HG03378 (cell line): Measurements from ENCODE around the gene LRRN4CL.

Source experiments
- ATAC-seq: cut with Tn5 transposase; IDR thresholded peaks from one replicate; pipeline ENCODE4 v1.9.1; 2021; ENCODE audit warnings: mild to moderate bottlenecking, moderate library complexity; ENCODE audit not compliant: unreplicated experiment

LRRN4CL gene

DNA sequence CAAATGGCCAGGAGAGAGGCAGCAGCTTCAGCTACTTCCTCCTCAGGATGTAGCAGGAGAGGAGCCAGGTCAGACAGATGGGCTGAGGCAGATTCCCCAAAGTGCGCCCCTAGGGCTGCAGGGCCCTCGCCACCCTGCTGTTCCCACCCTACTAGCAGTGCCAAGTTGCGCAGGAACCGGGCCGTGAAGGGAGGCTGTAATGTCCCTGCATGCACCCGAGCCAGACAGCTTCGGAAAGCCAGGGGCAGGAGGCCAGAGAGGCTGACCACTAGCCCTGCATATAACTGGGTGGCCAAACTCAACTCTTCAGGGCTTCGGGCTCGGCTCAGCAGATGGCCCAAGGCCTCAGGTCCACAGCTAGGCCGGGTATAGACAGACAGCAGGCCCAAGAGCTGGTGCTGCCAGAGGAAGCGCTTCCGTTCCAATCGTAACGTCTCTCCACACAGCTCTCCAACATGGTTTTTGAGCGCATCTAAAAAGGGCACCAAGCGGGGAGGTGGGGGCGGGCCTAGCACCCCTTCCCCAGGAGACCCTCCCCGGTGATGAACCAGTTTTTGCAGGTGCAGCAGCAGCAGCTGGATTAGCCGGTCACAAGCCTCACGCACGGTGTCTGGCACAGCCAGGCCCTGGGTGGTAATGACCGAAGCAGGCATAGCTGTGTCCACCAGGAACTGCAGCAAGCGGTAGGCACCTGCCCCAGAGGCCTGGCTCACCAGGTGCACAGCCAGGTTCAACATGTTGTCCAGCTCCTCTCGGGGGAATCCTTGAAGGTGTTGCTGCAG is 41.0 kb downstream of the LRRN4CL start:
- ATAC-seq, result no peak

DNA sequence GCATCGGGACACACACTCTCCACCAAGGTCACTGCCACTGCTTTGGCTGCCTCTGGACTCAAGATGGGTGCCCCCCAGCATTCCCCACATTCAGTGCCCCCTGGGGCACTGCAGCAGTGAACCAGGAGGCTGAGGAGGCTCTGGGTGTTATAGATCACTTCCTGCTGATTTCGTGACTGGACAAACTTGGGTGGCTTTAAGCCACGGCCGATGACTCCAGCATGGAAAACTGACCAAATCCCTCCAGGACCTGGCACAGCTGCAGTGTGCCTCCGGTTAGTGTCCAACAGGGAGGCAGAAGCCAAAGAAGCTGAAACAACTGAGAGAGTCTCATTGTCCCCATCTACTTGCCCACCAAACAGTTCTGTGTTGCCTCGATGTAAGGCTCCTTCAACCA is 41.7 kb downstream of the LRRN4CL start:
- no peak for ATAC-seq

DNA sequence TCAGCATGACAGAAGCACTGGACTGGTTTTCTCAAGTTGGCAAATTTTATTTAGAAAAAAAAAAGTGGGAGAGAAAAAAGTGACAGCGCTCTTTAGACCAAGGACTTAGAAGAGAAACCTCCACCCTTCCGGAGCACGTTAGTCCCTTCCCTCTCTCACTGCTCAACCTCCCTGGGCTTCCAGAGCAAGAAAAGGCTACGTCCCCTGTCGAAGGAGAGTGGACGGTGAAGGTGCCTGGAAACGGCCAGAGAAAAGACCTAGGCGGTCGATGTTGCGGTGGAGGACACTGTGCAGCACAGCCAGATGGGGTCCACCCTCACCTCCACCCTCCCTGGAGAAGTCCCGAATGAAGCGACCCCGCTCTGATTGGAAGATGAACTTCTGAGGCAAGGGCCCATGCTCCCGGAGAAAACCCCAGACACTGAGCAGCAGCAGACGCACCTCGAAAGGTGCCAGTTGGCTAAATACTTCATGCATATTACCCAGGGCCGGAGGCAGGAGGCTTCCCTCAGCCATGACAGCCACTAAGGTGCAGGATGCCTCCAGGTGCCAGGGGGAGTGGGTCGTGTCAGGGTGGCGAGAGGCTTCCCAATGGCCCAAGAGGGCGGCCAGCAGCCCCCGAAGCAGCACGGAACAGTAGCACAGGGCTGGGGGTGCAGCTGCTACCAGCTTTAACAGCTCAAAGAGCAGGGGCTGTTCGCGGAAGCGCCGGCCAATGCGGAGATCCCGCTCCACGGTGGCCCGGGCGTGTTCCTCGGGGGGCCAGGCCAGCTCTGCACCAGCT is 42.3 kb downstream of the LRRN4CL start:
- no peak for ATAC-seq

DNA sequence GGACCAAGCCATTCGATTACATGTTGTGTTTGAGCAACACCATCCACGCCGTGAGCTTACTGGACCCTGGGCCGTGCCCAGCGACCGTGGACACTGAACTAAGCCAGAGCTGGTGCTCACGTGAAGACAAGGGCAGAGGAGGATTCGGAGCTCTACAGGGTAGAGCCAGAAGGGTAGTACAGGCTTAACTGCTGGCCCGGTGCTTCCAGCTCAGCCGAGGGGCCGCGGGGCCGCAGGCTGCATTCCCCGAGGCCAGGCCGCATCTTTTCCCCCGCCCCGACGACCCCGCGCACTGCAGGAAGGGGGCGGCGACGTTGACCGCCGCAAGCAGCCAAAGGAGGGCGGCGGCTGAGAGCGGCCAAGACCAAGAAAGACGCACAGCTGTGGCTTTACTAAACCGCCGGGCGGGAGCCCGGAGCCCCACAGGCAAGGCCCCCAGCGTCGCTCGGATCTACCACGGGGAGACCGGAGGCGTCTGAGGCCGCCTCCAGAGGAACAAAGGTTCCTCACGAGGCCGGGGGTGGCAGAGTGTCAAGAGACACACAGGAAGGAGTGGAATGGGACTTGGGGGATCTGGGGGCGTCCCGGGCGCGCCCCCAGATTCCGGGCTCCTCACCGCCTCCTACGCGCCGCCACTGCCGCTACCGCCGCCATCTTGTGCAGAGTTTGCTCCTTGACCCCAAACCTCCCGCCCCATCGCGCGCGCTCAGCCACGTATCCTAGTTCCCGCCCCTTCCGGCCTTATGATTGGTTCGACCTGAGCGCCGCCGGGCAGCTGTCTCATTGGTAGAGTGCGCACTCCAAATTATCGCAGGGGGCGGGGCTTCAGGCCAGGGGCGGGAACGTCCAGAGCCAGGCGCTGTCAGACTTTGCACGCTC is 43.1 kb downstream of the LRRN4CL start, which contains the start of gene GANAB:
GANAB (minus strand) TSS at position 668 of the 879 bp plus-strand sequence; CDS start at position 654, 14 bp downstream.
- ATAC-seq, result peak; percentile 78

DNA sequence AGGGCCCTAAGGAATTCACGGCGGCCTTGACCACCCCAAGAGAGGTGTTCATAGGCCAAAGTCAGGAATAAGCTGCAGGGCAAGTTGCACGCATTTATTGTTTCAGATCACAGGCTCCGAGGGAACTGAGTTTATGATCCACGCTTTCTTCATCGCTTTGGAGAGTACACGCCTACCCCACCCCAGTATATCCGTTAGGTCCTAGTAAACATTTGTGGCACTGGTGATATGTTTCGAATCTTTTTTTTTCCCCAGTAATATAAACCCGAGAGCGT is 43.7 kb downstream of the LRRN4CL start:
- ATAC-seq, result no peak

DNA sequence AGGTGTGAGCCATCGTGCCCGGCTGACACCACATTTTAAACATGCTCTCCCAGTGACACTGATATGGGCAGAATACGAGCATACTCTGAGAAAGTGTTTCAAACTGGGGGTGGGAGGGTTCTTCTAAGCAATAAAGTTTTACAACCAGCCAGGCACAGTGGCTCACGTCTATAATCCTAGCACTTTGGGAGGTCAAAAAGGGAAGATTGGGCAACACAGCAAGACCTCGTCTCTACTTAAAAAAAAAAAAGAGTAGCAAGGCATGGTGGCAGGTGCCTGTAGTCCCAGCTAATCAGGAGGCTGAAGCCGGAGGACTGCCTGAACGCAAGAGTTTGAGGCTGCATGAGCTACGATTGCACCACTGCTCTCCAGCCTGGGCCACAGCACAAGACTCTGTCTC is 45.1 kb downstream of the LRRN4CL start:
- no peak for ATAC-seq
